GM23248 (cell line): ENCODE data around the gene MAST1. TPM values are rescaled to one million over a fixed set of nuclear protein-coding genes. Genes with fewer than 3 reads are reported as not detected.
"Not testable (repeated sequence)": the region's sequence is repeated elsewhere in the genome, so short reads cannot be mapped to it uniquely, and the experiment has no call there.

ENCODE experiments used
- DNase-seq: peaks from one replicate; pipeline ENCODE4 v3.0.0-alpha.2; 2015
- H2AFZ ChIP-seq: fragments of 200-600 bp; sonication (generic); 2 replicates; pipeline ENCODE4 v1.6.1; 2016; ENCODE audit warnings: antibody characterized with exemption
- H3F3A ChIP-seq: fragments of 200-600 bp; sonication (generic); 2 replicates; pipeline ENCODE4 v1.6.1; 2016; ENCODE audit warnings: mild to moderate bottlenecking, antibody characterized with exemption, mixed run types; ENCODE audit not compliant: insufficient read depth
- H3K27ac ChIP-seq: fragments of 200-600 bp; sonication (generic); 2 replicates; pipeline ENCODE4 v1.5.1; 2016; ENCODE audit warnings: mild to moderate bottlenecking
- H3K27me3 ChIP-seq: fragments of 200-600 bp; sonication (generic); replicated peaks from 2 replicates; pipeline ENCODE4 v1.6.1; 2016; ENCODE audit warnings: mild to moderate bottlenecking; ENCODE audit not compliant: insufficient read depth
- H3K36me3 ChIP-seq: fragments of 200-600 bp; sonication (generic); 2 replicates; pipeline ENCODE4 v1.6.1; 2016; ENCODE audit warnings: low read depth, mild to moderate bottlenecking
- H3K4me1 ChIP-seq: fragments of 200-600 bp; sonication (generic); 2 replicates; pipeline ENCODE4 v1.6.1; 2016; ENCODE audit warnings: mild to moderate bottlenecking; ENCODE audit not compliant: insufficient read depth
- H3K4me2 ChIP-seq: fragments of 200-600 bp; sonication (generic); one replicate; pipeline ENCODE4 v1.6.1; 2016; ENCODE audit warnings: mild to moderate bottlenecking; ENCODE audit not compliant: unreplicated experiment
- H3K4me3 ChIP-seq: fragments of 200-600 bp; sonication (generic); 2 replicates; pipeline ENCODE4 v1.5.1; 2016; ENCODE audit warnings: mild to moderate bottlenecking
- H3K79me2 ChIP-seq: fragments of 200-600 bp; sonication (generic); 2 replicates; pipeline ENCODE4 v1.6.1; 2016; ENCODE audit warnings: mild to moderate bottlenecking; ENCODE audit not compliant: insufficient read depth
- H3K9ac ChIP-seq: fragments of 200-600 bp; sonication (generic); 2 replicates; pipeline ENCODE4 v1.6.1; 2016; ENCODE audit warnings: mild to moderate bottlenecking
- H3K9me2 ChIP-seq: fragments of 200-600 bp; sonication (generic); 2 replicates; pipeline ENCODE4 v1.6.1; 2016; ENCODE audit warnings: mixed run types, mild to moderate bottlenecking, moderate library complexity; ENCODE audit not compliant: insufficient read depth
- H3K9me3 ChIP-seq: fragments of 200-600 bp; sonication (generic); one replicate; pipeline ENCODE4 v1.6.1; 2017; ENCODE audit warnings: low read depth
- H4K20me1 ChIP-seq: fragments of 200-600 bp; sonication (generic); 2 replicates; pipeline ENCODE4 v1.6.0; 2016; ENCODE audit not compliant: insufficient read depth
- EZH2 ChIP-seq: fragments of 200-600 bp; sonication (generic); IDR thresholded peaks from 2 replicates; pipeline ENCODE4 v1.6.1; 2018; ENCODE audit warnings: antibody characterized with exemption, mild to moderate bottlenecking; ENCODE audit not compliant: insufficient read depth, poor library complexity, severe bottlenecking
- EZH2phosphoT487 ChIP-seq: fragments of 200-600 bp; sonication (generic); IDR thresholded peaks from 2 replicates; pipeline ENCODE4 v1.6.1; 2018; ENCODE audit warnings: antibody characterized with exemption, moderate library complexity, mild to moderate bottlenecking, low read depth; ENCODE audit not compliant: insufficient read depth
- WGBS, 2 experiments: methylation state at CpG; one replicate each; pipeline ENCODE4 v1.1.6; 2015 to 2017; ENCODE audit warnings: low lambda C conversion rate in 2 of 2, low coverage in 1 of 2; ENCODE audit errors: missing lambda C conversion rate in 2 of 2; 5-methylcytosine and 5-hydroxymethylcytosine counted together
- in situ Hi-C: fragments of 300-500 bp; cut with MboI; formaldehyde crosslinking; loops from 2 replicates; pipeline ENCODE4 v1.15.0; 2020
- polyA plus RNA-seq: library from polyadenylated mRNA; unstranded; fragments of >200 nt; fragmentation: Nextera tagmentation; extraction: Ambion mirVana; gene quantifications from 2 replicates; pipeline ENCODE4 v1.2.1, GENCODE V29; 2016
- total RNA-seq: library from RNA; depleted of rRNA; stranded (reverse); fragments of >200 nt; shearing (Covaris generic); gene quantifications from 2 replicates; pipeline ENCODE4 v1.2.3, GENCODE V29; 2014

MAST1 gene
- total and polyA plus RNA-seq, 2 experiments from 2014 or later = 0.24 TPM; not detected in 1

GRCh38 chr19:12806242-12807081, 31.9 kb upstream of the MAST1 start, which contains the start of gene RNASEH2A:
Gene RNASEH2A (plus strand): TSS chr19:12806584. CDS start chr19:12806674, 90 bp downstream.
- H3K27me3 ChIP-seq = no peaks in the 10 kb centered on the region
- H3K9ac ChIP-seq = peak within 1 kb of the TSS; percentile 84
- no peak within 1 kb of the TSS for H3K27ac ChIP-seq
- no peaks in the 10 kb centered on the region for H3K4me1 ChIP-seq
- H3F3A ChIP-seq = no peaks in the 10 kb centered on the region
- TF ChIP-seq EZH2 = no peak
- no peak for TF ChIP-seq EZH2phosphoT487
- H3K9me2 ChIP-seq = no peaks in the 10 kb centered on the region
- H3K4me2 ChIP-seq = peak within 1 kb of the TSS; percentile 91
- in situ Hi-C loops = no loop called here
- H4K20me1 ChIP-seq = no peaks in the 10 kb centered on the region
- H3K9me3 ChIP-seq = no peaks in the 10 kb centered on the region
- H2AFZ ChIP-seq = peak within 1 kb of the TSS; percentile 95
- no peaks in the 10 kb centered on the region for H3K36me3 ChIP-seq
- WGBS, 2 experiments = 4 to 5% methylated on average over 62 to 66 of the region's 66 CpGs
- peaks cover 6% of the 10 kb centered on the region; the same call in 1 of the 2 replicates for H3K79me2 ChIP-seq
- H3K4me3 ChIP-seq = peak within 1 kb of the TSS; percentile 90
- DNase-seq = peak; percentile 97

- Histone ChIP-seq H3K4me1 (no peaks in the 10 kb centered on the region), H3K9me2 (no peaks in the 10 kb centered on the region), H3K27me3 (no peaks in the 10 kb centered on the region), H4K20me1 (no peaks in the 10 kb centered on the region), H3K36me3 (no peaks in the 10 kb centered on the region), H2AFZ (no peak overlapping the region), H3K4me2 (no peak overlapping the region), H3K27ac (no peak overlapping the region), H3K9me3 (no peaks in the 10 kb centered on the region), H3K4me3 (no peak overlapping the region), H3K79me2 (no peaks in the 10 kb centered on the region), H3F3A (no peaks in the 10 kb centered on the region), H3K9ac (no peak overlapping the region)
- in situ Hi-C loops = no loop called here
- WGBS, 2 experiments = 86 to 93% methylated on average over 7 of the region's 7 CpGs
- TF ChIP-seq EZH2phosphoT487 (no peak), EZH2 (no peak)
- no peak for DNase-seq
Observed at GRCh38 chr19:12815088-12815487, 23.2 kb upstream of the MAST1 start.

- in situ Hi-C loops, H3K27me3 ChIP-seq, H3K4me1 ChIP-seq, H3K27ac ChIP-seq, H3K9ac ChIP-seq, H3K4me3 ChIP-seq, H2AFZ ChIP-seq, H3K4me2 ChIP-seq, H3K36me3 ChIP-seq, H4K20me1 ChIP-seq, DNase-seq, H3K9me2 ChIP-seq, H3K79me2 ChIP-seq, H3K9me3 ChIP-seq, H3F3A ChIP-seq: not testable (repeated sequence)
- 88 to 89% methylated on average over 6 of the region's 6 CpGs for WGBS, 2 experiments
Observed at GRCh38 chr19:12817188-12817587, 21.1 kb upstream of the MAST1 start.

GRCh38 chr19:12817810-12818209, 20.5 kb upstream of the MAST1 start:
- WGBS, 2 experiments = 75 to 87% methylated on average over 4 to 11 of the region's 11 CpGs
- H3K27ac ChIP-seq, H3K27me3 ChIP-seq, H3K36me3 ChIP-seq, H3K9me2 ChIP-seq, H3K4me2 ChIP-seq, H2AFZ ChIP-seq, H3K4me1 ChIP-seq, DNase-seq, H3F3A ChIP-seq, H3K4me3 ChIP-seq, H3K79me2 ChIP-seq, H4K20me1 ChIP-seq, in situ Hi-C loops, H3K9ac ChIP-seq, H3K9me3 ChIP-seq: not testable (repeated sequence)
